MCF 10A (cell line): ENCODE measurements around the gene WWOX. TPM values are rescaled to one million over a fixed set of nuclear protein-coding genes. Genes with fewer than 3 reads are reported as not detected.

Experiments
- BruUV-seq: library from RNA; stranded (reverse); fragments of 400-500 nt; replicated peaks from 2 replicates; lab custom pipeline; 2021; lab: Mats Ljungman, UMichigan
- CTCF ChIA-PET: fragments of 300-600 bp; sonication (Branson Sonifier 250); formaldehyde crosslinking; extraction: SDS; loops from one replicate; lab custom pipeline; 2021; ENCODE audit warnings: antibody characterized with exemption, inconsistent platforms; lab: Yijun Ruan, JAX
- POLR2A ChIA-PET: fragments of 300-600, 350-650 bp; sonication (Branson Sonifier 250); formaldehyde crosslinking; extraction: SDS; loops from one replicate; lab custom pipeline; 2020; ENCODE audit warnings: antibody characterized with exemption, inconsistent platforms; lab: Yijun Ruan, JAX
- DNase-seq: peaks from one replicate; pipeline ENCODE4 v3.0.0-alpha.2; 2018; ENCODE audit not compliant: unreplicated experiment
- H3K27ac Mint-ChIP-seq: one replicate; pipeline ENCODE4 v1.8.0; 2022; ENCODE audit warnings: mild to moderate bottlenecking, low read depth, mixed read lengths; ENCODE audit not compliant: unreplicated experiment
- H3K27me3 Mint-ChIP-seq: one replicate; pipeline ENCODE4 v1.8.0; 2022; ENCODE audit warnings: mixed read lengths; ENCODE audit not compliant: insufficient read depth, unreplicated experiment
- H3K36me3 Mint-ChIP-seq: one replicate; pipeline ENCODE4 v1.8.0; 2022; ENCODE audit warnings: mild to moderate bottlenecking, moderate library complexity, mixed read lengths; ENCODE audit not compliant: insufficient read depth, unreplicated experiment
- H3K4me1 Mint-ChIP-seq: one replicate; pipeline ENCODE4 v1.8.0; 2022; ENCODE audit warnings: mixed read lengths; ENCODE audit not compliant: insufficient read depth, unreplicated experiment
- H3K4me3 Mint-ChIP-seq: one replicate; pipeline ENCODE4 v1.8.0; 2022; ENCODE audit warnings: mild to moderate bottlenecking, moderate library complexity, mixed read lengths; ENCODE audit not compliant: unreplicated experiment
- H3K9me3 Mint-ChIP-seq: one replicate; pipeline ENCODE4 v1.8.0; 2022; ENCODE audit warnings: mixed read lengths; ENCODE audit not compliant: unreplicated experiment
- CTCF ChIP-seq: fragments of 200-600 bp; IDR thresholded peaks from one replicate; pipeline ENCODE4 v1.8.0; 2022; ENCODE audit warnings: antibody characterized with exemption, mild to moderate bottlenecking; ENCODE audit not compliant: unreplicated experiment
- intact Hi-C: fragments of 100-400 bp; cut with micrococcal nuclease; formaldehyde crosslinking; loops from 2 replicates; pipeline ENCODE4 v1.14.1; 2022
- total RNA-seq: library from RNA; stranded (reverse); gene quantifications from 2 replicates; pipeline ENCODE4 v1.2.3, GENCODE V29; 2022

Gene WWOX
- total RNA-seq, 1 experiment from 2014 or later, result 18.1 TPM

DNA sequence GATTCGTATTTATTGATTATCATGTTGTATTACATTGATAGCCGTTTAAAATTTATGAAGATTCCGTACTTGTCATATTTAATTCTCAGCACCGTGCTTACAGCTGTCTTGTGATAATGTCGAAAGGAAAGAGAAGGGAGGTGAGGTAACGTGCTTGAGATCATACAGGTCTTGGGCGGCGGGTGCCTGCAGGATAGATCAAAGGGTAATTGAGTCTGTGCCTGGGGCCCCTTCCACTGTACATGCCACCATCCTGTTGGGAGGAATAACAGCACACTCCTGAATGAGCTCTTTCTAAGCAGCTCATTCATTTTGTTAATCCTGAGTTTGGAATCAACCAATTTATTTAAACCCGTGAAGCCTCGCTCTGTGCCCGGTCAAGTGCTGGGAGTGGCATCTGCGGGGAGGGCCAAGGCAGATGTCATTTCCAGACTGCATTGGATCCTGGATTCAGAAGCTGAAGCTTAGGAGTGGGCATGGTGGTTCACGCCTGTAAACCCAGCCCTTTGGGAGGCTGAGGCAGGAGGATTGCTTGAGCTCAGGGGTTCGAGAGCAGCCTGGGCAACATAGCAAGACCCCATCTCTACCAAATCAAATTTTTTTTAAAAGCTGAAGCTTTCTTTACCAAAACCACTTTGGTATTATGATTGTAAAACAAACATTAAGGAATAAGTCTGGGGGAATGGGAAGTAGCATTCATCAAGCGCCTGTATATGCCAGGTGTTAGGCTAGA is 25.8 kb downstream of the WWOX start:
- Mint-ChIP-seq H3K4me3 (no peak overlapping the region), H3K27me3 (no peaks in the 10 kb centered on the region), H3K9me3 (peaks cover 7% of the 10 kb centered on the region), H3K4me1 (peaks cover 6% of the 10 kb centered on the region), H3K27ac (no peak overlapping the region), H3K36me3 (no peaks in the 10 kb centered on the region)
- CTCF ChIA-PET, result interaction anchor here (0.6 to 6.3 kb wide), 20 partner anchors 8 to 934 kb away, joined by 3 to 44 read pairs (median 4); partner anchors contain the start of genes MON1B and WWOX
- no peak for DNase-seq
- POLR2A ChIA-PET, result interaction anchor here (0.7 kb wide), 1 partner anchor 13 kb away, joined by 3 read pairs; no protein-coding TSS in a partner anchor
- BruUV-seq, result no TSS peak
- intact Hi-C loops, result loop anchor here (10.0 kb wide), 1 partner anchor 650 kb away; no protein-coding TSS in a partner anchor
- no peak for TF ChIP-seq CTCF

GRCh38 chr16:78126662-78127061 is 27.2 kb downstream of the WWOX start:
- no peak for DNase-seq
- Mint-ChIP-seq H3K4me3 (no peak overlapping the region), H3K27me3 (no peaks in the 10 kb centered on the region), H3K36me3 (no peaks in the 10 kb centered on the region), H3K4me1 (peaks cover 6% of the 10 kb centered on the region), H3K27ac (no peak overlapping the region), H3K9me3 (peaks cover 8% of the 10 kb centered on the region)
- CTCF ChIA-PET, result interaction anchor here (0.6 to 6.3 kb wide), 5 partner anchors 99 to 212 kb away, joined by 3 to 44 read pairs (median 19); no protein-coding TSS in a partner anchor
- no peak for TF ChIP-seq CTCF
- intact Hi-C loops, result loop anchor here (10.0 kb wide), 1 partner anchor 648 kb away; no protein-coding TSS in a partner anchor
- no TSS peak for BruUV-seq
- POLR2A ChIA-PET, result no interaction called here

DNA sequence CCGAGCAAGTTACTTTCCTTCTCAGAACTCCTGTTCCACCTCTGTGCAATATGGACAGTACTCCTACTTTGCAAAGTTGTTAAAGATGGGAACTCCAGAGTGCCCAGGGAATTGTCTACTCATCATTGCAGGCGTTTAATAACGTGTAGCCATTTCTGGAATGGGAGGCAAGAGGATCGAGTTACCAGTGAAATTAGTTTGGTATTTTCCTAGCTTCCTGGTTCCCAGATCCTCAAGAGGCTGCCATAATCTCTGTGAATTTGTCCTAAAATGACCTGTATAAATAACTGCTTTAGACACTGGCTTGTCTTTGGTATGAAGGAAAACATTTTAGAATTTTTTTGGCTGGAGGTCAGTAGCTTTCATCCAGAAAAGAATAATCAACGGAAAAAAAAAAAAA is 27.7 kb downstream of the WWOX start:
- TF ChIP-seq CTCF, result no peak
- intact Hi-C loops, result loop anchor here (10.0 kb wide), 1 partner anchor 648 kb away; no protein-coding TSS in a partner anchor
- Mint-ChIP-seq H3K36me3 (no peaks in the 10 kb centered on the region), H3K27ac (no peak overlapping the region), H3K27me3 (no peaks in the 10 kb centered on the region), H3K4me3 (no peak overlapping the region), H3K9me3 (peaks cover 8% of the 10 kb centered on the region), H3K4me1 (peaks cover 6% of the 10 kb centered on the region)
- no TSS peak for BruUV-seq
- CTCF ChIA-PET, result interaction anchor here (0.6 to 4.3 kb wide), 3 partner anchors 99 to 213 kb away, joined by 3 to 35 read pairs (median 3); no protein-coding TSS in a partner anchor
- DNase-seq, result no peak
- POLR2A ChIA-PET, result interaction anchor here (0.7 kb wide), 1 partner anchor 106 kb away, joined by 3 read pairs; no protein-coding TSS in a partner anchor

DNA sequence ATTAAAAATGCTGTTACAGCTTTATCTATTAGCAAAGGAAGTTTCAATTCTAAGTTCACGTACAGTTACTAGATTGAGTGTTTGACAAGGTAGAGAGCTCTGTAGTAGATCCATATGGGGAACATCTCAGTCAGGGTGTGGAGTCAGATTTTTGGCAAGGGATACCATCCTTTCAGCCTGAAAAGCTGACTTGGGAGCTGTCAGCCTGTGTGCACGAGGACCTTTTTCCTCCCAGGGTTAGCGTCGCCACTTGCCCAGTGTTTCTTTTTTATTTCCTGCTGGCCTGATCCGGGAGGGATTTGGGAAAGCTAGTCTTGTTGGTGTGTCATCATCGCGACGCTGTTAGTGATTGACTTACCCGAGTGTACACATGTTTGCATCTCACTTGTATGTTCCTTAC is 29.5 kb downstream of the WWOX start:
- H3K36me3 Mint-ChIP-seq, result no peaks in the 10 kb centered on the region
- CTCF ChIA-PET, result interaction anchor here (0.6 to 1.9 kb wide), 8 partner anchors 9 to 1578 kb away, joined by 3 to 4 read pairs (median 3); partner anchors contain the start of gene WWOX
- H3K4me3 Mint-ChIP-seq, result no peak overlapping the region
- H3K4me1 Mint-ChIP-seq, result no peaks in the 10 kb centered on the region
- intact Hi-C loops, result loop anchor here (10.0 kb wide), 1 partner anchor 646 kb away; no protein-coding TSS in a partner anchor
- H3K27me3 Mint-ChIP-seq, result no peaks in the 10 kb centered on the region
- H3K9me3 Mint-ChIP-seq, result peaks cover 8% of the 10 kb centered on the region
- no TSS peak for BruUV-seq
- POLR2A ChIA-PET, result interaction anchor here (0.5 kb wide), 1 partner anchor 1815 kb away, joined by 3 read pairs; no protein-coding TSS in a partner anchor
- no peak for DNase-seq
- no peak overlapping the region for H3K27ac Mint-ChIP-seq
- no peak for TF ChIP-seq CTCF
